H9 (cell line): Measurements from ENCODE around the gene CHRDL1. TPM values are rescaled to one million over a fixed set of nuclear protein-coding genes. Genes with fewer than 3 reads are reported as not detected.

ENCODE experiments used
- DNase-seq: peaks from one replicate; pipeline ENCODE4 v3.0.0-alpha.2; 2017
- H2AFZ ChIP-seq: one replicate; pipeline ENCODE4 v1.6.1; 2013; ENCODE audit warnings: mild to moderate bottlenecking, low read length, control low read depth, moderate library complexity
- H2AK5ac ChIP-seq: 2 replicates; pipeline ENCODE4 v1.6.1; 2013; ENCODE audit warnings: low read length, control low read depth, mixed read lengths; ENCODE audit not compliant: insufficient read length
- H2BK120ac ChIP-seq: one replicate; pipeline ENCODE4 v1.6.1; 2013; ENCODE audit warnings: low read depth, mild to moderate bottlenecking, low read length, control low read depth, inconsistent platforms; ENCODE audit not compliant: poor library complexity, severe bottlenecking
- H2BK12ac ChIP-seq: 2 replicates; pipeline ENCODE4 v1.6.1; 2013; ENCODE audit warnings: low read length, control low read depth, mixed read lengths, low read depth; ENCODE audit not compliant: insufficient read length
- H2BK15ac ChIP-seq: 2 replicates; pipeline ENCODE4 v1.6.1; 2013; ENCODE audit warnings: low read depth, low read length, control low read depth
- H2BK20ac ChIP-seq: one replicate; pipeline ENCODE4 v1.6.1; 2013; ENCODE audit warnings: low read depth, mild to moderate bottlenecking, low read length, control low read depth, inconsistent platforms; ENCODE audit not compliant: poor library complexity, severe bottlenecking
- H2BK5ac ChIP-seq: 2 replicates; pipeline ENCODE4 v1.6.1; 2013; ENCODE audit warnings: low read length, control low read depth, mixed read lengths; ENCODE audit not compliant: insufficient read length
- H3K14ac ChIP-seq: 2 replicates; pipeline ENCODE4 v1.6.1; 2013; ENCODE audit warnings: low read length, control low read depth; ENCODE audit not compliant: insufficient read depth
- H3K18ac ChIP-seq: 2 replicates; pipeline ENCODE4 v1.6.1; 2013; ENCODE audit warnings: low read depth, mild to moderate bottlenecking, mixed read lengths, low read length, control low read depth; ENCODE audit not compliant: insufficient read length
- H3K23ac ChIP-seq: 2 replicates; pipeline ENCODE4 v1.6.1; 2013; ENCODE audit warnings: low read length, control low read depth, mixed read lengths, low read depth; ENCODE audit not compliant: insufficient read length
- H3K23me2 ChIP-seq: 2 replicates; pipeline ENCODE4 v1.6.1; 2013; ENCODE audit warnings: low read depth, mild to moderate bottlenecking, mixed read lengths, low read length, control low read depth; ENCODE audit not compliant: insufficient read length, poor library complexity, severe bottlenecking
- H3K27ac ChIP-seq: 2 replicates; pipeline ENCODE4 v1.5.1; 2013; ENCODE audit warnings: low read length, control low read depth, mixed read lengths, low read depth; ENCODE audit not compliant: insufficient read length
- H3K27me3 ChIP-seq: 2 replicates; pipeline ENCODE4 v1.6.1; 2013; ENCODE audit warnings: low read length, control low read depth, inconsistent platforms; ENCODE audit not compliant: insufficient read depth
- H3K4ac ChIP-seq: 2 replicates; pipeline ENCODE4 v1.6.1; 2013; ENCODE audit warnings: low read depth, mild to moderate bottlenecking, control low read depth, inconsistent platforms, low read length, moderate library complexity
- H3K4me1 ChIP-seq: 2 replicates; pipeline ENCODE4 v1.6.1; 2013; ENCODE audit warnings: low read length, control low read depth, inconsistent platforms; ENCODE audit not compliant: insufficient read depth
- H3K4me2 ChIP-seq: 2 replicates; pipeline ENCODE4 v1.6.1; 2013; ENCODE audit warnings: low read length, control low read depth, mixed read lengths; ENCODE audit not compliant: insufficient read length, insufficient read depth
- H3K56ac ChIP-seq: 2 replicates; pipeline ENCODE4 v1.6.1; 2013; ENCODE audit warnings: low read depth, mild to moderate bottlenecking, mixed read lengths, low read length, control low read depth; ENCODE audit not compliant: insufficient read length
- H3K79me1 ChIP-seq: 2 replicates; pipeline ENCODE4 v1.6.1; 2013; ENCODE audit warnings: low read depth, mild to moderate bottlenecking, moderate library complexity, low read length, control low read depth, inconsistent platforms; ENCODE audit not compliant: insufficient read depth, poor library complexity, severe bottlenecking
- H3K79me2 ChIP-seq: 2 replicates; pipeline ENCODE4 v1.6.1; 2013; ENCODE audit warnings: low read length, control low read depth, inconsistent platforms; ENCODE audit not compliant: insufficient read depth
- H3K9ac ChIP-seq: 2 replicates; pipeline ENCODE4 v1.6.1; 2013; ENCODE audit warnings: low read length, control low read depth, mixed read lengths; ENCODE audit not compliant: insufficient read length; ENCODE audit errors: extremely low read depth
- H3K9me3 ChIP-seq: one replicate; pipeline ENCODE4 v1.6.1; 2013; ENCODE audit warnings: low read depth, low read length, inconsistent platforms; ENCODE audit not compliant: control insufficient read depth
- H3T11ph ChIP-seq: one replicate; pipeline ENCODE4 v1.6.1; 2013; ENCODE audit warnings: mild to moderate bottlenecking, low read length, control low read depth, inconsistent platforms
- H4K20me1 ChIP-seq: one replicate; pipeline ENCODE4 v1.6.1; 2013; ENCODE audit not compliant: control insufficient read depth, insufficient read length, insufficient read depth
- H4K5ac ChIP-seq: 2 replicates; pipeline ENCODE4 v1.6.1; 2013; ENCODE audit warnings: low read depth, mild to moderate bottlenecking, mixed read lengths, low read length, control low read depth; ENCODE audit not compliant: insufficient read length
- H4K8ac ChIP-seq: replicated peaks from 2 replicates; pipeline ENCODE4 v1.6.1; 2013; ENCODE audit warnings: low read length, control low read depth, mixed read lengths, low read depth; ENCODE audit not compliant: insufficient read length
- H4K91ac ChIP-seq: 2 replicates; pipeline ENCODE4 v1.6.1; 2013; ENCODE audit warnings: low read depth, mild to moderate bottlenecking, moderate library complexity, mixed read lengths, low read length, control low read depth; ENCODE audit not compliant: insufficient read length
- H3K27ac Mint-ChIP-seq, 3 experiments: 2 replicates in 2 of 3; 3 replicates in 1 of 3; pipeline ENCODE4 v1.8.0; 2020 to 2021; ENCODE audit warnings: mixed read lengths in 3 of 3, mild to moderate bottlenecking in 1 of 3, moderate library complexity in 1 of 3
- H3K27me3 Mint-ChIP-seq: 2 replicates; pipeline ENCODE4 v1.8.0; 2021; ENCODE audit warnings: low read depth, mild to moderate bottlenecking, moderate library complexity, mixed read lengths
- H3K36me3 Mint-ChIP-seq, 3 experiments: 2 replicates in 2 of 3; 3 replicates in 1 of 3; pipeline ENCODE4 v1.8.0; 2020 to 2021; ENCODE audit warnings: low read depth in 3 of 3, mixed read lengths in 3 of 3; ENCODE audit not compliant: insufficient read depth in 1 of 3
- H3K4me1 Mint-ChIP-seq, 2 experiments: 2 replicates each; pipeline ENCODE4 v1.8.0; 2020; ENCODE audit warnings: mixed read lengths in 2 of 2
- H3K4me3 Mint-ChIP-seq, 2 experiments: 2 replicates in 1 of 2; 3 replicates in 1 of 2; pipeline ENCODE4 v1.8.0; 2020 to 2021; ENCODE audit warnings: mild to moderate bottlenecking in 2 of 2, mixed read lengths in 2 of 2, moderate library complexity in 1 of 2
- H3K9me3 Mint-ChIP-seq, 2 experiments: 2 replicates in 1 of 2; 3 replicates in 1 of 2; pipeline ENCODE4 v1.8.0; 2020; ENCODE audit warnings: mild to moderate bottlenecking in 2 of 2, mixed read lengths in 2 of 2, moderate library complexity in 1 of 2
- WGBS: extraction: QIAGEN DNeasy Blood & Tissue Kit; methylation state at CpG from one replicate; pipeline ENCODE4 v1.1.7; 2013; ENCODE audit warnings: missing lambda C conversion rate, low lambda C conversion rate, mixed read lengths; ENCODE audit not compliant: insufficient read length; ENCODE audit errors: extremely low coverage; 5-methylcytosine and 5-hydroxymethylcytosine counted together
- total RNA-seq: library from RNA; stranded (reverse); gene quantifications from 2 replicates; pipeline ENCODE4 v1.2.1, GENCODE V29; 2021
- TF ChIP-seq, protein P1 (sequence below): fragments of 200-600 bp; sonication (generic); conservative IDR thresholded peaks from 3 replicates; pipeline ENCODE4 v1.8.0; 2021; ENCODE audit warnings: antibody characterized with exemption, mild to moderate bottlenecking

Gene CHRDL1
- total RNA-seq, 1 experiment from 2014 or later: 11.8 TPM

DNA sequence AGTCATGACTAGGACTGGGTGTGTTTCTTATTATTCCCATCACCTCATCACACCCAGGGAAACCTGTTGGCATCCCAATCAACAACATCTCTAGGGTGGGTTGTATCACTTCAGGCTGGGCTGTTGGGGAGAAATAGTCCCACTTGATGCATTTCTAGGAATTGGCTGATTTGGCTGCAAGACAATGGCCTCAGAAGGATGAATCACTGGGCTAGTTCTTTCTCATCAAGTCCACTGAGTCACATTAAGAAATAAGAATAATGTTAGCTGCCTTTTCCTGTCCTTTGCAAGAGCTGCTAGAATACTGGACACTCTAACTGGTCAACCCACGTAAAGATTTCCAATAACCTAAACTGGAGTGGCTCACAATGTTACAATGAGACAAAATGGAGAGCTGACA, 104.2 kb downstream of the CHRDL1 start:
- Mint-ChIP-seq H3K36me3 (no peaks in the 10 kb centered on the region), H3K27ac (no peak overlapping the region), H3K4me1 (peaks cover 0 to 3% of the 10 kb centered on the region in 2 experiments; a peak in 2 of 4 replicates), H3K4me3 (no peak overlapping the region), H3K9me3 (no peaks in the 10 kb centered on the region), H3K27me3 (no peaks in the 10 kb centered on the region)
- Histone ChIP-seq H2AK5ac (no peak overlapping the region), H2BK20ac (no peak overlapping the region), H2BK15ac (no peak overlapping the region), H3T11ph (no peak overlapping the region), H3K14ac (no peak overlapping the region), H3K56ac (no peak overlapping the region), H3K4me1 (peaks cover 3% of the 10 kb centered on the region; the same call in 1 of the 2 replicates), H2BK12ac (no peak overlapping the region), H2BK120ac (no peak overlapping the region), H3K79me2 (no peaks in the 10 kb centered on the region), H3K27me3 (no peaks in the 10 kb centered on the region), H3K18ac (no peak overlapping the region), H3K23me2 (no peaks in the 10 kb centered on the region), H3K27ac (no peak overlapping the region), H3K4ac (no peak overlapping the region), H2AFZ (no peak overlapping the region), H3K79me1 (no peaks in the 10 kb centered on the region), H4K20me1 (no peaks in the 10 kb centered on the region), H3K9ac (no peak overlapping the region), H4K5ac (no peak overlapping the region), H4K91ac (no peak overlapping the region), H3K9me3 (no peaks in the 10 kb centered on the region), H3K23ac (no peak overlapping the region), H3K4me2 (no peak overlapping the region), H4K8ac (no peak overlapping the region), H2BK5ac (no peak overlapping the region)
- no CpG with 5 or more reads among the region's 1 CpG for WGBS
- TF ChIP-seq, protein P1, sequence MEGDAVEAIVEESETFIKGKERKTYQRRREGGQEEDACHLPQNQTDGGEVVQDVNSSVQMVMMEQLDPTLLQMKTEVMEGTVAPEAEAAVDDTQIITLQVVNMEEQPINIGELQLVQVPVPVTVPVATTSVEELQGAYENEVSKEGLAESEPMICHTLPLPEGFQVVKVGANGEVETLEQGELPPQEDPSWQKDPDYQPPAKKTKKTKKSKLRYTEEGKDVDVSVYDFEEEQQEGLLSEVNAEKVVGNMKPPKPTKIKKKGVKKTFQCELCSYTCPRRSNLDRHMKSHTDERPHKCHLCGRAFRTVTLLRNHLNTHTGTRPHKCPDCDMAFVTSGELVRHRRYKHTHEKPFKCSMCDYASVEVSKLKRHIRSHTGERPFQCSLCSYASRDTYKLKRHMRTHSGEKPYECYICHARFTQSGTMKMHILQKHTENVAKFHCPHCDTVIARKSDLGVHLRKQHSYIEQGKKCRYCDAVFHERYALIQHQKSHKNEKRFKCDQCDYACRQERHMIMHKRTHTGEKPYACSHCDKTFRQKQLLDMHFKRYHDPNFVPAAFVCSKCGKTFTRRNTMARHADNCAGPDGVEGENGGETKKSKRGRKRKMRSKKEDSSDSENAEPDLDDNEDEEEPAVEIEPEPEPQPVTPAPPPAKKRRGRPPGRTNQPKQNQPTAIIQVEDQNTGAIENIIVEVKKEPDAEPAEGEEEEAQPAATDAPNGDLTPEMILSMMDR: no peak
- no peak for DNase-seq
